Natural killer cell treated with Interleukin-12 subunit alpha and Interleukin-12 subunit beta and Interleukin-15 and Interleukin-18, amount 100 ng/mL, for 72 hours (primary cell): ENCODE measurements around the gene KCNQ4. TPM values are rescaled to one million over a fixed set of nuclear protein-coding genes. Genes with fewer than 3 reads are reported as not detected.

ENCODE experiments used
- ATAC-seq, 2 donors: fragments of 150-1000 bp; cut with Tn5 transposase in 1 of 2; sonication (Bioruptor Pico), chemical (Tn5 transposase) in 1 of 2; 2 replicates each; pipeline ENCODE4 v1.10.0; 2021
- DNase-seq: peaks from one replicate; pipeline ENCODE4 v3.0.0; 2022; ENCODE audit warnings: low spot score
- H3K27ac Mint-ChIP-seq, 2 donors: 1 replicate in 1 of 2; 2 replicates in 1 of 2; pipeline ENCODE4 v1.8.0; 2022; ENCODE audit warnings: mixed read lengths in 2 of 2, mild to moderate bottlenecking in 1 of 2, moderate library complexity in 1 of 2
- H3K27me3 Mint-ChIP-seq, 2 donors: 1 replicate in 1 of 2; 2 replicates in 1 of 2; pipeline ENCODE4 v1.8.0; 2022; ENCODE audit warnings: mixed read lengths in 2 of 2
- H3K36me3 Mint-ChIP-seq: one replicate; pipeline ENCODE4 v1.8.0; 2022; ENCODE audit warnings: mixed read lengths
- H3K4me1 Mint-ChIP-seq, 2 donors: 1 replicate in 1 of 2; 2 replicates in 1 of 2; pipeline ENCODE4 v1.8.0; 2022; ENCODE audit warnings: low read depth in 2 of 2, mixed read lengths in 2 of 2, mild to moderate bottlenecking in 1 of 2
- H3K4me3 Mint-ChIP-seq: one replicate; pipeline ENCODE4 v1.8.0; 2022; ENCODE audit warnings: mixed read lengths
- H3K9me3 Mint-ChIP-seq: 2 replicates; pipeline ENCODE4 v1.8.0; 2022; ENCODE audit warnings: mixed read lengths
- total RNA-seq, 2 donors: library from RNA; stranded (reverse); gene quantifications; one replicate each; pipeline ENCODE4 v1.2.3, GENCODE V29; 2022

KCNQ4 gene
- total RNA-seq, 2 donors from 2014 or later: 0.24 to 0.56 TPM

DNA sequence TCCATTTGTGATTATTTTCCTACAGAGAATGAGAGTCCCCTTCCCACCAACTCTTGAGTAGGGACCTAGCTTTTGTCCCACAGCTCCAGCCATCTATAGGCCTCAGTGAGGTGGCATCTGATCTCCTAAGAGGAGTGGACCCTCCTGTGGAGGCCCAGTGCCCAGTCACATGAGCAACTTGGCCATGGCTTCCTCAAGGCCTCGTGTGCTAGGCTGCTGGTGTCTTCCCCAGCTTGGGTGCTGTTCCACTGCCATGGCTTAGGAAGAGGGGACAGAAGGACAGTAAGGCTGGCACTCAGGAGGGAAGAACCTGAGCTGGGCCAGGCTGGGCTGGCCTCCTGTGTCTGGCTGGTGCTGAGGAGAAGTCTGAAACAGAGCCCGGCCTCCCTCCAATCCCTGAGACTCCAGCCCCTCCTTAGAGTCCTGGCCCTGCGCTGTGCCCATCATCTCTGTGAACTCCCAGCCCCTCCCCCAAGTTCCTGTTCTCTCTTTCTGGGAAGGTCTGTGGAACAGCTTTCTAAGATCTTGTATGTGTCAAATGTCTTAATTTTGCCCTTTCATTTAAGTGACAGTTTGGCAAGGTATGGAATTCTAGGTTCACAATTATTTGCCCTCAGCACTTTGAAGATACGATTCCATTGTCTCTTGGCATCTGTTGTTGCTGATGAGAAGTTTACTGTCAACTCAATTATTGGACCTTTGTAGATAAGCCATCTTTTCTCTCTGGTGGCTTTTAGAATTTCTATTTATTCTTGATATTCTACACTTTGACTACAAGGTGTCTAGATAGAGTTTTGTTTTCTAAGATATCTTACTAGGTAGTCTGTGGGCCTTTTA lies 7.1 kb upstream of the KCNQ4 start:
- ATAC-seq: peak in 1 of 2 donors; percentile 26
- H3K4me1 Mint-ChIP-seq: peaks cover 0 to 4% of the 10 kb centered on the region in 2 donors
- H3K36me3 Mint-ChIP-seq: no peaks in the 10 kb centered on the region
- no peak overlapping the region for H3K27ac Mint-ChIP-seq
- peaks cover 0 to 3% of the 10 kb centered on the region in 2 donors for H3K27me3 Mint-ChIP-seq
- no peak for DNase-seq
- H3K4me3 Mint-ChIP-seq: no peak overlapping the region
- H3K9me3 Mint-ChIP-seq: no peaks in the 10 kb centered on the region

GRCh38 chr1:40777224-40777970 lies 6.2 kb upstream of the KCNQ4 start:
- ATAC-seq (no peak), DNase-seq (no peak)
- H3K4me1 Mint-ChIP-seq: peaks cover 0 to 4% of the 10 kb centered on the region in 2 donors
- H3K4me3 Mint-ChIP-seq: no peak overlapping the region
- H3K27me3 Mint-ChIP-seq: peaks cover 0 to 7% of the 10 kb centered on the region in 2 donors
- H3K27ac Mint-ChIP-seq: no peak overlapping the region
- H3K36me3 Mint-ChIP-seq: no peaks in the 10 kb centered on the region
- H3K9me3 Mint-ChIP-seq: no peaks in the 10 kb centered on the region

- H3K27ac Mint-ChIP-seq: no peak overlapping the region
- H3K4me1 Mint-ChIP-seq: peaks cover 0 to 12% of the 10 kb centered on the region in 2 donors
- H3K36me3 Mint-ChIP-seq: no peaks in the 10 kb centered on the region
- DNase-seq: no peak
- H3K9me3 Mint-ChIP-seq: no peaks in the 10 kb centered on the region
- peaks cover 5 to 26% of the 10 kb centered on the region in 2 donors for H3K27me3 Mint-ChIP-seq
- ATAC-seq: no peak
- no peak overlapping the region for H3K4me3 Mint-ChIP-seq
Measured at GRCh38 chr1:40780678-40781607, 2.6 kb upstream of the KCNQ4 start.

- Mint-ChIP-seq H3K9me3 (no peaks in the 10 kb centered on the region), H3K27ac (no peak overlapping the region), H3K4me3 (no peak overlapping the region), H3K27me3 (peaks cover 5 to 26% of the 10 kb centered on the region in 2 donors), H3K36me3 (no peaks in the 10 kb centered on the region), H3K4me1 (peaks cover 0 to 12% of the 10 kb centered on the region in 2 donors)
- ATAC-seq (no peak), DNase-seq (no peak)
Measured at GRCh38 chr1:40781608-40781971, 2.0 kb upstream of the KCNQ4 start.

- ATAC-seq (no peak), DNase-seq (no peak)
- Mint-ChIP-seq H3K4me1 (peaks cover 0 to 12% of the 10 kb centered on the region in 2 donors), H3K4me3 (no peak overlapping the region), H3K27ac (no peak overlapping the region), H3K27me3 (peaks cover 5 to 26% of the 10 kb centered on the region in 2 donors), H3K36me3 (no peaks in the 10 kb centered on the region), H3K9me3 (no peaks in the 10 kb centered on the region)
Measured at GRCh38 chr1:40782371-40782956, 1.1 kb upstream of the KCNQ4 start.

DNA sequence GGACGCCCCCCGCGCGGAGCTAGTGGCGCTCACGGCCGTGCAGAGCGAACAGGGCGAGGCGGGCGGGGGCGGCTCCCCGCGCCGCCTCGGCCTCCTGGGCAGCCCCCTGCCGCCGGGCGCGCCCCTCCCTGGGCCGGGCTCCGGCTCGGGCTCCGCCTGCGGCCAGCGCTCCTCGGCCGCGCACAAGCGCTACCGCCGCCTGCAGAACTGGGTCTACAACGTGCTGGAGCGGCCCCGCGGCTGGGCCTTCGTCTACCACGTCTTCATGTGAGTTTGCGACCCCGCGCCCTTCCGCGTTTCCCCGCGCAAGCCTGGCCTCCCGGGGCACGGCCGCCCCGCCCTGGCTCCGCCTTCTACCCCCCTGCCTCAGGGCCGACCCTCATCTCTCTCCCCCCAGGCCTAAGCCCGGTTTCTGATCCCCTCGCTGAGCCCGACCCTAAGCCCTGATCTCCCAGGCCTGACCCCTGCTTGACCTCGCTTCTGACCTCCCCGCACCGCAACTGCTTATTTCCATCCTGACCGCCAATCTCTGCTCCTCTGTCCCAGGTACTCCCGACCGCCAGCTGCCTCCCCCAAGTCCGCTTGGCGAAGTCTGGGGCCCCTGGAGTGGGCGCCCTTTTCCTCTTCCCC lies 669 bp downstream of the KCNQ4 start:
- H3K4me1 Mint-ChIP-seq: peaks cover 0 to 9% of the 10 kb centered on the region in 2 donors
- H3K27ac Mint-ChIP-seq: no peak overlapping the region
- H3K9me3 Mint-ChIP-seq: no peaks in the 10 kb centered on the region
- no peaks in the 10 kb centered on the region for H3K36me3 Mint-ChIP-seq
- peaks cover 5 to 26% of the 10 kb centered on the region in 2 donors for H3K27me3 Mint-ChIP-seq
- peak overlapping the region; percentile 41 for H3K4me3 Mint-ChIP-seq
- ATAC-seq (no peak), DNase-seq (no peak)

GRCh38 chr1:40784771-40785151 lies 1.2 kb downstream of the KCNQ4 start:
- no peak overlapping the region for H3K27ac Mint-ChIP-seq
- no peaks in the 10 kb centered on the region for H3K36me3 Mint-ChIP-seq
- peak overlapping the region; percentile 41 for H3K4me3 Mint-ChIP-seq
- H3K9me3 Mint-ChIP-seq: no peaks in the 10 kb centered on the region
- no peak for DNase-seq
- peaks cover 5 to 28% of the 10 kb centered on the region in 2 donors for H3K27me3 Mint-ChIP-seq
- peaks cover 0 to 9% of the 10 kb centered on the region in 2 donors for H3K4me1 Mint-ChIP-seq
- no peak for ATAC-seq

GRCh38 chr1:40785446-40785845 lies 1.9 kb downstream of the KCNQ4 start:
- Mint-ChIP-seq H3K27me3 (peaks cover 5 to 29% of the 10 kb centered on the region in 2 donors), H3K4me3 (no peak overlapping the region), H3K27ac (no peak overlapping the region), H3K36me3 (no peaks in the 10 kb centered on the region), H3K9me3 (no peaks in the 10 kb centered on the region), H3K4me1 (peaks cover 0 to 9% of the 10 kb centered on the region in 2 donors)
- DNase-seq (no peak), ATAC-seq (no peak)

DNA sequence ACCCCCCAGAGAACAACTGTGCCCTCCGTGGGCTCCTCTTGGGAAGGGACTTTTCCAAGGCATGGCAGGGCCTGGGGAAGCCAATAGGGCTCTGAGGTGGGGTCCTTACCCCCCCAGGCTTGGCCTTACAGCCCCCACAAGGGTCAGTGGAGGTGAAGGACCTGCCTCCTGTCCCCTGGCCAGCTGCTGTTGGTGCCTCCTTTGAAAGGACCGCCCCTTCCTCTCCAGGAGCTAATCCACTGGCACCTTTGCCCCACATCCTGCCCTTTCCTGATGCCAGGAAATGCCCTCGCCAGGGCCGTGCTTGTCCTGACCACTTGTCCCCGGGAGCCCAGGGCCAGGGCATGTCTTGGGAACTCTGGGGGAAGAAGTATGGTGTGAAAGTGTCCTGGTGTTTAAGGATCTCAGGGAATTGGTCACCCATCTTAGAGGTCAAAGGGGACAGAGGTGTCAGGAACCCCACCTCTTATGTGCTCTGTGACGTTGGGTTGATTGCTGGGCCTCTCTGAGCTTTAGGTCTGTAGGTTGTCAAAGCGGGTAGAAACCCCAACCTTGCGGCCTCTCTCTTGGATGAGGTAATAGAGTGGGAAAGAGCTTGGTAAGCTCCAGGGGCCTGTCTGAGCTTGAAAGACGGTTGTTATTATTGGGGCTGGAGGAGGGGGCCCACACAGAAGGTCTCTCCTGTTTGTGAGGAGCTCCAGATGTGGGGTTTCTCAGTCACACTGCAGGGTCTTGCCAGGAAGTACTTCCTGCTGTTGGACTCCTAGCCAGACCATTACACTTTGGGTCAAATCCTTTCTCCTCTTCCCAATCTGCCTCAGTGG lies 2.8 kb downstream of the KCNQ4 start:
- H3K9me3 Mint-ChIP-seq: no peaks in the 10 kb centered on the region
- H3K4me3 Mint-ChIP-seq: no peak overlapping the region
- no peak overlapping the region for H3K27ac Mint-ChIP-seq
- DNase-seq (no peak), ATAC-seq (no peak)
- H3K36me3 Mint-ChIP-seq: no peaks in the 10 kb centered on the region
- peaks cover 0 to 9% of the 10 kb centered on the region in 2 donors for H3K4me1 Mint-ChIP-seq
- peaks cover 5 to 28% of the 10 kb centered on the region in 2 donors for H3K27me3 Mint-ChIP-seq

GRCh38 chr1:40786995-40787705 lies 3.6 kb downstream of the KCNQ4 start:
- H3K27me3 Mint-ChIP-seq: peaks cover 5 to 24% of the 10 kb centered on the region in 2 donors
- no peaks in the 10 kb centered on the region for H3K9me3 Mint-ChIP-seq
- no peak for ATAC-seq
- no peak for DNase-seq
- peaks cover 0 to 9% of the 10 kb centered on the region in 2 donors for H3K4me1 Mint-ChIP-seq
- H3K27ac Mint-ChIP-seq: no peak overlapping the region
- H3K36me3 Mint-ChIP-seq: no peaks in the 10 kb centered on the region
- no peak overlapping the region for H3K4me3 Mint-ChIP-seq

GRCh38 chr1:40787737-40788560 lies 4.4 kb downstream of the KCNQ4 start:
- DNase-seq (no peak), ATAC-seq (no peak)
- Mint-ChIP-seq H3K27me3 (peaks cover 5 to 22% of the 10 kb centered on the region in 2 donors), H3K27ac (no peak overlapping the region), H3K4me1 (peaks cover 0 to 8% of the 10 kb centered on the region in 2 donors), H3K4me3 (no peak overlapping the region), H3K9me3 (no peaks in the 10 kb centered on the region), H3K36me3 (no peaks in the 10 kb centered on the region)
